GM23338 (cell line): ENCODE measurements around the gene MOXD1. TPM values are rescaled to one million over a fixed set of nuclear protein-coding genes. Genes with fewer than 3 reads are reported as not detected.

Source experiments
- ATAC-seq: fragments of 200-7000 bp; cut with Tn5 transposase; 3 replicates; pipeline ENCODE4 v1.9.1; 2020
- DNase-seq: peaks from one replicate; pipeline ENCODE4 v3.0.0-alpha.2; 2015; ENCODE audit warnings: low spot score
- H2AFZ ChIP-seq: fragments of 200-600 bp; sonication (generic); 2 replicates; pipeline ENCODE4 v1.8.0; 2016; ENCODE audit warnings: antibody characterized with exemption, mild to moderate bottlenecking, moderate library complexity
- H3F3A ChIP-seq: fragments of 200-600 bp; sonication (generic); replicated peaks from 2 replicates; pipeline ENCODE4 v1.8.0; 2017; ENCODE audit warnings: antibody characterized with exemption, mixed run types, low read depth
- H3K27ac ChIP-seq: fragments of 200-600 bp; sonication (generic); 2 replicates; pipeline ENCODE4 v1.6.1; 2016; ENCODE audit warnings: low read depth
- H3K27me3 ChIP-seq: fragments of 200-600 bp; sonication (generic); 2 replicates; pipeline ENCODE4 v1.8.0; 2016; ENCODE audit warnings: mild to moderate bottlenecking, mixed run types, moderate library complexity; ENCODE audit not compliant: insufficient read depth
- H3K36me3 ChIP-seq: fragments of 200-600 bp; sonication (generic); 2 replicates; pipeline ENCODE4 v1.8.0; 2016; ENCODE audit warnings: mild to moderate bottlenecking; ENCODE audit not compliant: insufficient read depth
- H3K4me1 ChIP-seq: fragments of 200-600 bp; sonication (generic); 2 replicates; pipeline ENCODE4 v1.8.0; 2016; ENCODE audit warnings: mild to moderate bottlenecking, moderate library complexity; ENCODE audit not compliant: insufficient read depth
- H3K4me2 ChIP-seq: fragments of 200-600 bp; sonication (generic); 2 replicates; pipeline ENCODE4 v1.7.1; 2017; ENCODE audit warnings: mixed run types
- H3K4me3 ChIP-seq: fragments of 200-600 bp; sonication (generic); 2 replicates; pipeline ENCODE4 v1.6.1; 2016; ENCODE audit warnings: mixed run types
- H3K79me2 ChIP-seq: fragments of 200-600 bp; sonication (generic); replicated peaks from 2 replicates; pipeline ENCODE4 v1.8.0; 2017; ENCODE audit warnings: mild to moderate bottlenecking; ENCODE audit not compliant: insufficient read depth
- H3K9me2 ChIP-seq: fragments of 200-600 bp; sonication (generic); 2 replicates; pipeline ENCODE4 v1.8.0; 2017; ENCODE audit not compliant: insufficient read depth
- H4K20me1 ChIP-seq: fragments of 200-600 bp; sonication (generic); replicated peaks from 2 replicates; pipeline ENCODE4 v1.8.0; 2017; ENCODE audit warnings: mild to moderate bottlenecking; ENCODE audit not compliant: insufficient read depth
- H3K27ac Mint-ChIP-seq: 2 replicates; pipeline ENCODE4 v1.8.0; 2020; ENCODE audit warnings: inconsistent platforms, mild to moderate bottlenecking, moderate library complexity, mixed read lengths
- H3K27me3 Mint-ChIP-seq: 3 replicates; pipeline ENCODE4 v1.8.0; 2022; ENCODE audit warnings: low read depth, mild to moderate bottlenecking, moderate library complexity, mixed read lengths, inconsistent platforms; ENCODE audit not compliant: insufficient read depth, poor library complexity
- H3K36me3 Mint-ChIP-seq: 3 replicates; pipeline ENCODE4 v1.8.0; 2021; ENCODE audit warnings: low read depth, mild to moderate bottlenecking, inconsistent platforms, moderate library complexity, mixed read lengths
- H3K4me1 Mint-ChIP-seq: 3 replicates; pipeline ENCODE4 v1.8.0; 2020; ENCODE audit warnings: mild to moderate bottlenecking, inconsistent platforms, mixed read lengths
- H3K4me3 Mint-ChIP-seq: 3 replicates; pipeline ENCODE4 v1.8.0; 2021; ENCODE audit warnings: moderate library complexity, mild to moderate bottlenecking, inconsistent platforms, mixed read lengths
- H3K9me3 Mint-ChIP-seq: 3 replicates; pipeline ENCODE4 v1.8.0; 2020; ENCODE audit warnings: moderate library complexity, mild to moderate bottlenecking, inconsistent platforms, mixed read lengths
- CREB1 ChIP-seq: fragments of 250-450 bp; sonication (Bioruptor Pico); IDR thresholded peaks from 2 replicates; pipeline ENCODE4 v1.5.0; 2020; ENCODE audit warnings: low read depth, mild to moderate bottlenecking, moderate library complexity
- CTCF ChIP-seq, 2 experiments: fragments of 200-600 bp in 1 of 2; sonication (generic) in 1 of 2; conservative IDR thresholded peaks; 2 replicates each; pipeline versions ENCODE4 v1.5.1 to v1.6.1; 2016 to 2017; ENCODE audit warnings: antibody characterized with exemption in 2 of 2, low read depth in 2 of 2, mild to moderate bottlenecking in 2 of 2, moderate library complexity in 1 of 2
- ETS1 ChIP-seq: IDR thresholded peaks from 2 replicates; pipeline ENCODE4 v1.6.1; 2016; ENCODE audit warnings: antibody characterized with exemption
- EZH2 ChIP-seq: fragments of 200-600 bp; sonication (generic); IDR thresholded peaks from one replicate; pipeline ENCODE4 v1.8.0; 2017; ENCODE audit warnings: antibody characterized with exemption, mild to moderate bottlenecking, low read depth; ENCODE audit not compliant: unreplicated experiment
- EZH2phosphoT487 ChIP-seq: fragments of 200-600 bp; sonication (generic); IDR thresholded peaks from one replicate; pipeline ENCODE4 v1.8.1; 2018; ENCODE audit warnings: antibody characterized with exemption; ENCODE audit not compliant: unreplicated experiment
- JUNB ChIP-seq: IDR thresholded peaks from one replicate; pipeline ENCODE4 v1.6.1; 2016; ENCODE audit warnings: antibody characterized with exemption; ENCODE audit not compliant: unreplicated experiment
- NANOG ChIP-seq: IDR thresholded peaks from 2 replicates; pipeline ENCODE4 v1.6.1; 2016; ENCODE audit warnings: antibody characterized with exemption, borderline replicate concordance
- POLR2AphosphoS5 ChIP-seq: IDR thresholded peaks from 2 replicates; pipeline ENCODE4 v1.6.1; 2016; ENCODE audit warnings: antibody characterized with exemption, low read depth
- REST ChIP-seq: IDR thresholded peaks from one replicate; pipeline ENCODE4 v1.6.1; 2018; ENCODE audit warnings: antibody characterized with exemption; ENCODE audit not compliant: unreplicated experiment
- STAT1 ChIP-seq: IDR thresholded peaks from one replicate; pipeline ENCODE4 v1.6.1; 2016; ENCODE audit warnings: antibody characterized with exemption; ENCODE audit not compliant: unreplicated experiment
- ZNF114 ChIP-seq: fragments of 250-450 bp; sonication (Bioruptor Pico); IDR thresholded peaks from 2 replicates; pipeline ENCODE4 v1.5.0; 2020; ENCODE audit warnings: mild to moderate bottlenecking, moderate library complexity
- ZNF331 ChIP-seq: fragments of 250-450 bp; sonication (Bioruptor Pico); IDR thresholded peaks from 2 replicates; pipeline ENCODE4 v1.5.0; 2020; ENCODE audit warnings: low read depth, mild to moderate bottlenecking, moderate library complexity
- ZNF462 ChIP-seq: fragments of 250-450 bp; sonication (Bioruptor Pico); IDR thresholded peaks from 2 replicates; pipeline ENCODE4 v1.5.0; 2020; ENCODE audit warnings: mild to moderate bottlenecking, moderate library complexity
- polyA plus RNA-seq: library from polyadenylated mRNA; unstranded; fragments of >200 nt; fragmentation: Nextera tagmentation; extraction: Ambion mirVana; gene quantifications from 2 replicates; pipeline ENCODE4 v1.2.1, GENCODE V29; 2016
- total RNA-seq: library from RNA; depleted of rRNA; stranded (reverse); fragments of >200 nt; shearing (Covaris generic); gene quantifications from 2 replicates; pipeline ENCODE4 v1.2.3, GENCODE V29; 2014

Gene MOXD1
- total and polyA plus RNA-seq, 2 experiments from 2014 or later, result 1.7 to 4.3 TPM

GRCh38 chr6:132357120-132357519 lies 44.2 kb downstream of the MOXD1 start:
- peaks cover 16% of the 10 kb centered on the region; the same call in 2 of the 3 replicates for H3K9me3 Mint-ChIP-seq
- DNase-seq (no peak), ATAC-seq (no peak)
- H3K27ac Mint-ChIP-seq, result no peak overlapping the region
- H3K4me1 Mint-ChIP-seq, result peaks cover 4% of the 10 kb centered on the region; the same call in 1 of the 3 replicates
- H3K4me3 ChIP-seq, result no peak overlapping the region
- no peak overlapping the region for H3K27ac ChIP-seq
- H3K4me1 ChIP-seq, result no peaks in the 10 kb centered on the region
- peaks cover 17% of the 10 kb centered on the region; the same call in 2 of the 3 replicates for H3K36me3 Mint-ChIP-seq
- H2AFZ ChIP-seq, result no peak overlapping the region
- H3K4me2 ChIP-seq, result no peak overlapping the region
- no peaks in the 10 kb centered on the region for H3K27me3 ChIP-seq
- no peaks in the 10 kb centered on the region for H3K79me2 ChIP-seq
- peaks cover 2% of the 10 kb centered on the region; the same call in 1 of the 2 replicates for H3K9me2 ChIP-seq
- no peaks in the 10 kb centered on the region for H3F3A ChIP-seq
- H3K36me3 ChIP-seq, result no peaks in the 10 kb centered on the region
- H3K27me3 Mint-ChIP-seq, result peaks cover 2% of the 10 kb centered on the region
- no peaks in the 10 kb centered on the region for H4K20me1 ChIP-seq
- TF ChIP-seq EZH2 (no peak), ZNF331 (CRISPR knock-in tag) (no peak), ZNF114 (no peak), EZH2phosphoT487 (no peak), JUNB (no peak), STAT1 (no peak), CREB1 (CRISPR knock-in tag) (no peak), REST (no peak), POLR2AphosphoS5 (no peak), ZNF462 (no peak), CTCF (conservative IDR thresholded peaks at IDR 0.05; ENCODE audit: low read depth in 2 of 2) (no peak), ETS1 (no peak), NANOG (no peak)
- no peak overlapping the region for H3K4me3 Mint-ChIP-seq
